ENCODE results near the gene OR52A1.

The OR52A1 gene

DNA sequence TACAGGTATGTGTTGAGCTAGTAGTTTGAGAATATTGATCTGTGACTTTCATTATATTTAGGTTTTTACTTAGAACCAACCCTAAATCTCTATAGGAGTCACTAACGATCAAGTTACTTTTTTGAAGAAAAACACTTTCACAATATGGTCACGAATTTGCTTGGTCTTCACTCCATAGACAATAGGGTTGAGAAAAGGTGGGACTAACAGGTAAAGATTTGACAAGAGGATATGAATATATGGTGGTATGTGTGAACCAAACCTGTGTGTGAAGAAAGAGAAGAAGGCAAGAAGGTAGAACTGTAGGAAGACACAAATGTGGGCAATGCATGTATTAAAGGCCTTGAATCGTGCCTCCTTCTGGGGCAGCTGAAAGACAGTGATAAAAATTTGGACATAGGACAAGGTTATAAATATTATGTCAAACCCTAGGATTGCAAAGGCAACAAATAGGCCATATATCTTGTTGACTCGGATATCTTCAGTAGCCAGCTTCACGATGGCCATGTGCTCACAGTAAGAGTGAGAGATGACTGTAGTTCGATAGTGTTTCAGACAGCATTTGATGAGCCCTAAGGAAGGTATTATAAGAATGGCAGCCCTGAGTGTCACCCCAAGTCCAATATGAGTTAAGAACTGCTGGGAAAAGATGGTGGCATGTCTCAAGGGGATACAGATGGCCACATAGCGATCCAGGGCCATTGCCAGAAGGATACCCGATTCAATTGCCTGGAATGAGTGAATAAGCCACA lies 22.8 kb downstream of the OR52A1 start:
- no peak overlapping the region for H3K4me3 ChIP-seq (ENCODE audit: low read depth, low read length)
- TF ChIP-seq CTCF (IDR thresholded peaks at IDR 0.05; ENCODE audit: low read depth, low read length, missing control alignments), result no peak
- no peak for DNase-seq (ENCODE audit: low read depth)

DNA sequence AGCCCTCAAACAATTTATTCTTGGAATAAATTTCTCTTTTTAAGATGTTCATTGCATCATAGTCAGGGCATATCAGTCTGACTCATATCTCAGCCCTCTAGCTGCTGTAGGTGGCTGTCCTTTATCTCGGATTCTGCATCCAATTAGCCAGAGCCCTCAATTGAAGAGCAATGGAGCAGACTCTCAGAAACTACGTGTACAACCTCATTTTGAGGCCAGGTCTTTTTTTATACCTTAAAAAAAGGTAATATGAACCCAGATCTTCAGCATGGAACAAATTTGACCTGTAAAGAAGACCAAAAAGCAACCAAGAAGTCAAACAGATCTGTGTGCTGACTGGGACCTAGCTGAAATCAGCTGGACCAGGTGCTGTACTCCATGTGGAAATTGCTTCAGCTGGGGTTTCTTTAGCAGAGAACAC lies 25.1 kb downstream of the OR52A1 start:
- TF ChIP-seq CTCF (IDR thresholded peaks at IDR 0.05; ENCODE audit: low read depth, low read length, missing control alignments), result no peak
- no peak overlapping the region for H3K4me3 ChIP-seq (ENCODE audit: low read depth, low read length)
- DNase-seq (ENCODE audit: low read depth), result no peak

GRCh38 chr11:5124891-5125620 lies 29.5 kb downstream of the OR52A1 start:
- TF ChIP-seq CTCF (IDR thresholded peaks at IDR 0.05; ENCODE audit: low read depth, low read length, missing control alignments), result no peak
- no peak for DNase-seq (ENCODE audit: low read depth)
- H3K4me3 ChIP-seq (ENCODE audit: low read depth, low read length), result no peak overlapping the region

GRCh38 chr11:5123802-5124521 lies 30.6 kb downstream of the OR52A1 start:
- DNase-seq (ENCODE audit: low read depth), result peak; percentile 16
- TF ChIP-seq CTCF (IDR thresholded peaks at IDR 0.05; ENCODE audit: low read depth, low read length, missing control alignments), result peak; percentile 82
- no peak overlapping the region for H3K4me3 ChIP-seq (ENCODE audit: low read depth, low read length)

- H3K4me3 ChIP-seq (ENCODE audit: low read depth, low read length), result no peak overlapping the region
- TF ChIP-seq CTCF (IDR thresholded peaks at IDR 0.05; ENCODE audit: low read depth, low read length, missing control alignments), result no peak
- no peak for DNase-seq (ENCODE audit: low read depth)
Observed at GRCh38 chr11:5118893-5119292, 35.7 kb downstream of the OR52A1 start.

DNA sequence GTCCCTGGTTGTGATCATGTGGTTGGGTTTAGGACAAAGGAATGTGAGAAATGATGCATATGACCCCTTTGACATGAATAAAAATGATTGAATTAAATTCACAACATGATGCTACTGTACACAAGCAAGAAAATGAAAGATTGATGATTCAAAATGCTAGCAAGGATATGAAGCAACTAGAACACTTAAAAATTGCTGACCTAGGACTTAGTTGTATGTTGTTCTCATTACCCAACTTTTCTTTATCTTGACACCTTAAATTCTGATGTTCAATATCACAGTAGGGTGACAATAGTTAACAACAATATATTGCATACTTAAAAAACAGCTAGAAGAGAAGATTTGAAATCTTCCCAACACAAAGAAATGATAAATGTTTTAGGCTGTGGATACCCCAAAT lies 37.0 kb downstream of the OR52A1 start:
- TF ChIP-seq CTCF (IDR thresholded peaks at IDR 0.05; ENCODE audit: low read depth, low read length, missing control alignments), result no peak

More for the DNA sequence above, 37.0 kb downstream of the OR52A1 start:
- no peak overlapping the region for H3K4me3 ChIP-seq (ENCODE audit: low read depth, low read length)
- no peak for DNase-seq (ENCODE audit: low read depth)

Data from GM12864 (cell line).